Glutamatergic neuron (in vitro differentiated cells): ENCODE measurements around the gene ZNF740. TPM values are rescaled to one million over a fixed set of nuclear protein-coding genes. Genes with fewer than 3 reads are reported as not detected.

Experiments
- DNase-seq: peaks from one replicate; pipeline ENCODE4 v3.0.0; 2022
- H3K27ac Mint-ChIP-seq: one replicate; pipeline ENCODE4 v1.8.0; 2020; ENCODE audit warnings: mild to moderate bottlenecking, mixed read lengths, inconsistent platforms; ENCODE audit not compliant: unreplicated experiment
- H3K27me3 Mint-ChIP-seq: one replicate; pipeline ENCODE4 v1.8.0; 2020; ENCODE audit warnings: mild to moderate bottlenecking, moderate library complexity, mixed read lengths, inconsistent platforms; ENCODE audit not compliant: unreplicated experiment
- H3K36me3 Mint-ChIP-seq: one replicate; pipeline ENCODE4 v1.8.0; 2020; ENCODE audit warnings: mild to moderate bottlenecking, mixed read lengths, inconsistent platforms; ENCODE audit not compliant: unreplicated experiment
- H3K4me1 Mint-ChIP-seq: one replicate; pipeline ENCODE4 v1.8.0; 2020; ENCODE audit warnings: mild to moderate bottlenecking, low read depth, mixed read lengths, inconsistent platforms; ENCODE audit not compliant: unreplicated experiment
- H3K4me3 Mint-ChIP-seq: one replicate; pipeline ENCODE4 v1.8.0; 2020; ENCODE audit warnings: mild to moderate bottlenecking, mixed read lengths, inconsistent platforms; ENCODE audit not compliant: unreplicated experiment
- H3K9me3 Mint-ChIP-seq: one replicate; pipeline ENCODE4 v1.8.0; 2020; ENCODE audit warnings: mild to moderate bottlenecking, moderate library complexity, mixed read lengths, inconsistent platforms; ENCODE audit not compliant: unreplicated experiment
- total RNA-seq: library from RNA; stranded (reverse); fragmentation: NEBNext Ultra II Directional; extraction: Animal tissue kit (Norgen Biotek cat#: 25700); gene quantifications from one replicate; pipeline ENCODE4 v1.2.1, GENCODE V29; 2021; ENCODE audit not compliant: unreplicated experiment
- TF ChIP-seq, protein P1 (sequence below): fragments of 200-600 bp; sonication (generic); IDR thresholded peaks from one replicate; pipeline ENCODE4 v1.5.0; 2021; ENCODE audit not compliant: partially characterized antibody, unreplicated experiment

Gene ZNF740
- total RNA-seq, 1 donor from 2014 or later, result 38.2 TPM

DNA sequence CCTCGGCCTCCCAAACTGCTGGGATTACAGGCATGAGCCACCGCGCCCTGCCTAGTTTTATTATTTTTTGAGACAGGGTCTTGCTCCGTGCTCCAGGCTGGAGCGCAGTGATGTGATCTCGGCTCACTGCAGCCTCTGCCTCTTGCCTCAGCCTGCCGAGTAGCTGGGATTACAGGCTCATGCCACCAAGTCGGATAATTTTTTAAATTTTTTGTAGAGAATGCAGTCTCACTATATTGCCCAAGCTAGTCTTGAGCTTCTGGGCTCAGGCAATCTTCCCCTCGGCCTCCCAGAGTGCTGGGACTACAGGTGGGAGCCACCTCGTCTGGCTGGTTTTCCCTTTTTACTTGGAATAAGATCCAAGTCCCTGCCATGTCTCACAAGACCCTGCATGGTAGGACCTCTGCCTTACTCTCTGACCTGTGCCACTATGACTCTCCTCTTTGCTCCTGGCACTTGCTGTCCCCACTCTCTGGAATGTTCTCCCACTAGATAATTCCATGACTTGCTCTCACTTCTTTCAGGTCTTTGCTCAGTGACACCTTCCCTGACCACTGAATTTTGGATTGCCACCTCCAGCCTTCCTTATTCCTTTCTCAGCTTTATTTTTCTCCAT is 59.2 kb downstream of the ZNF740 start:
- Mint-ChIP-seq H3K4me3 (peak overlapping the region; percentile 0), H3K27ac (no peak overlapping the region), H3K9me3 (no peaks in the 10 kb centered on the region), H3K4me1 (no peaks in the 10 kb centered on the region), H3K36me3 (peaks cover 5% of the 10 kb centered on the region), H3K27me3 (peaks cover 6% of the 10 kb centered on the region)
- no peak for DNase-seq
- TF ChIP-seq, protein P1, sequence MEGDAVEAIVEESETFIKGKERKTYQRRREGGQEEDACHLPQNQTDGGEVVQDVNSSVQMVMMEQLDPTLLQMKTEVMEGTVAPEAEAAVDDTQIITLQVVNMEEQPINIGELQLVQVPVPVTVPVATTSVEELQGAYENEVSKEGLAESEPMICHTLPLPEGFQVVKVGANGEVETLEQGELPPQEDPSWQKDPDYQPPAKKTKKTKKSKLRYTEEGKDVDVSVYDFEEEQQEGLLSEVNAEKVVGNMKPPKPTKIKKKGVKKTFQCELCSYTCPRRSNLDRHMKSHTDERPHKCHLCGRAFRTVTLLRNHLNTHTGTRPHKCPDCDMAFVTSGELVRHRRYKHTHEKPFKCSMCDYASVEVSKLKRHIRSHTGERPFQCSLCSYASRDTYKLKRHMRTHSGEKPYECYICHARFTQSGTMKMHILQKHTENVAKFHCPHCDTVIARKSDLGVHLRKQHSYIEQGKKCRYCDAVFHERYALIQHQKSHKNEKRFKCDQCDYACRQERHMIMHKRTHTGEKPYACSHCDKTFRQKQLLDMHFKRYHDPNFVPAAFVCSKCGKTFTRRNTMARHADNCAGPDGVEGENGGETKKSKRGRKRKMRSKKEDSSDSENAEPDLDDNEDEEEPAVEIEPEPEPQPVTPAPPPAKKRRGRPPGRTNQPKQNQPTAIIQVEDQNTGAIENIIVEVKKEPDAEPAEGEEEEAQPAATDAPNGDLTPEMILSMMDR, result no peak

DNA sequence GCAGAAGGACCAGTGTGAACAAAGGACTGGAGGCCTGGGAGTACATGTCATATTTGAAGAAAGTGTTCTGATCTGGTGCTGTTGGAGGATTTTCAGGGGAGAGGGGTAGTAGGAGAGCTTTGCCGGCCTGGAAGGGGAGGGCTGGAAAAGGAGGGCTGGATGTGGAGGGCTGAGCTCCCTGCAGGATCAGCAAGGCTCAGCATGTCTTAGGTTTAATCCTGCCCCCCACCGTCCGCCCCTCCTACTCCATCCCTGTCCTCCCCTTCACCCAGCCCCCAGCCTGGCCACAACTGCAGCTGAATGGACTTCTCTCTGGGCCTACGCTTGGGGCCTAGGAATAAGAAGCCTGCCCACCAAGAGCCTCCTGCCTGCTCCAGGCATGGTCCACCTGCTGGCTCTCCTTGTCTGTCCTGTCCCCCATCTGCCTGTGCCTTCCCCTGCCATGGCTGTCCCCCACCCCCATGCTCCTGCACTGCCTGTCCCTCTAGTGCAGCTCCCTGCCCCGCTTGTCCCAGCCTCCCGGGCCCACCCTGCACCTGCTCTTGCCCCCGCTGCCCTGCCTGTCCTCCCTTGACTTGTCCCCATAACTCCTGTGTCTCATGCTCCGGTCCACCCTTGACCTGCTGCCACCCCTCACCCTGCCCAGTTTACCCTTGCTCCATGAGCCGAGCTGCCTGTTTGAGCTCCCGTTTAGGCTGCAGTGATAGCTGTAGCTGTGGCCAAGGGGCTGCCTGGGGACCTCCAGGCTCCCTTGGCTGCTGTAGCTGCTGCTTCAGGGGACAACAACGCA is 61.3 kb downstream of the ZNF740 start:
- DNase-seq, result no peak
- peaks cover 8% of the 10 kb centered on the region for H3K27me3 Mint-ChIP-seq
- no peaks in the 10 kb centered on the region for H3K4me1 Mint-ChIP-seq
- no peak overlapping the region for H3K27ac Mint-ChIP-seq
- H3K4me3 Mint-ChIP-seq, result no peak overlapping the region
- peaks cover 5% of the 10 kb centered on the region for H3K36me3 Mint-ChIP-seq
- H3K9me3 Mint-ChIP-seq, result no peaks in the 10 kb centered on the region
- TF ChIP-seq, protein P1, result no peak

DNA sequence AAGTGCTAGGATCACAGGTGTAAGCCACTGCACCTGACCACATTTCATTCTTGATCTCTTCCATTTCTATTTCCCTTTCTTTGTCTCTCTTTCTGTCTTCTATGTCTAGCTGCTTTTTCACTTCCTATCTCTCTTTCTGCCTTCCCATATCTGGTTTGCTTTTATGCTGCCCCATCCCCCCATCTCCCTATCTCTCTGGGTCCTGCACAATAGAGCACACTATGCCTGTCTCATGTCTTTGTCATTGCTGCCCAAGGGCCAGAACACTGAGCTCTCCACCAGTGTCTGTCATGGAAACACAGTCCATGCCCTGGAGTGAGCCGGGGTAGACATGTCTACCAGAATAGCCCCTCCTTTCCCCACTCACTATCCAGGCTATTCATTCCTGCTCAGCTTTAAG is 63.8 kb downstream of the ZNF740 start:
- Mint-ChIP-seq H3K27me3 (peaks cover 6% of the 10 kb centered on the region), H3K4me1 (no peaks in the 10 kb centered on the region), H3K9me3 (no peaks in the 10 kb centered on the region), H3K36me3 (peaks cover 5% of the 10 kb centered on the region), H3K4me3 (no peak overlapping the region), H3K27ac (no peak overlapping the region)
- TF ChIP-seq, protein P1, result no peak
- no peak for DNase-seq

Other genes with a start within 250 kb of the ZNF740 start
- gene KRT18, start 231.6 kb upstream of the ZNF740 start, total RNA-seq, result 1.3 TPM
- gene EIF4B, start 174.3 kb upstream of the ZNF740 start, total RNA-seq, result 283 TPM
- gene TNS2, start 130.7 kb upstream of the ZNF740 start, total RNA-seq, result 2.5 TPM
- 13.9 TPM for gene SPRYD3, start 101.3 kb upstream of the ZNF740 start, total RNA-seq
- gene IGFBP6, start 83.1 kb upstream of the ZNF740 start, total RNA-seq, result not detected
- gene SOAT2, start 77.2 kb upstream of the ZNF740 start, total RNA-seq, result not detected
- 34.5 TPM for gene CSAD, start 203 bp downstream of the ZNF740 start, total RNA-seq
- gene ITGB7, start 26.5 kb downstream of the ZNF740 start, total RNA-seq, result not detected
- 0.27 TPM for gene RARG, start 51.5 kb downstream of the ZNF740 start, total RNA-seq
- gene ESPL1, start 87.6 kb downstream of the ZNF740 start, total RNA-seq, result 5.1 TPM
- 292 TPM for gene PFDN5, start 114.8 kb downstream of the ZNF740 start, total RNA-seq
- gene MYG1, start 119.0 kb downstream of the ZNF740 start, total RNA-seq, result 66.1 TPM
- 57.5 TPM for gene AAAS, start 140.9 kb downstream of the ZNF740 start, total RNA-seq
- not detected for gene SP7, start 155.6 kb downstream of the ZNF740 start, total RNA-seq
- 34.8 TPM for gene SP1, start 199.5 kb downstream of the ZNF740 start, total RNA-seq
- not detected for gene AMHR2, start 243.1 kb downstream of the ZNF740 start, total RNA-seq